Stimulated activated CD8-positive, alpha-beta memory T cell treated with anti-CD3 and anti-CD28 coated beads, Interleukin-7, amount 100 ng/mL, for 1 hour (primary cell): ENCODE data around the gene FRMD7.
A peak's percentile ranks its signal among the peaks of the same experiment; 100 is the strongest.
"Not testable (repeated sequence)": the region's sequence is repeated elsewhere in the genome, so short reads cannot be mapped to it uniquely, and the experiment has no call there.

Source experiments
- DNase-seq, 2 donors: peaks; one replicate each; pipeline ENCODE4 v3.0.0-alpha.2; 2020; ENCODE audit warnings: low read depth in 2 of 2

Gene FRMD7

GRCh38 chrX:132093239-132093860 lies 34.5 kb downstream of the FRMD7 start:
- no peak for DNase-seq

- DNase-seq, result peak in 1 of 2 donors; percentile 13
These were observed 35.3 kb downstream of the FRMD7 start for GRCh38 chrX:132092439-132093065.

GRCh38 chrX:132090403-132091159 lies 37.2 kb downstream of the FRMD7 start:
- no peak for DNase-seq

GRCh38 chrX:132088864-132089263 lies 39.0 kb downstream of the FRMD7 start:
- no peak for DNase-seq

- no peak for DNase-seq
These were observed 41.1 kb downstream of the FRMD7 start for GRCh38 chrX:132086672-132087071.

- DNase-seq, result no peak
These were observed 42.0 kb downstream of the FRMD7 start for GRCh38 chrX:132085786-132086185.

GRCh38 chrX:132077912-132078311 lies 49.9 kb downstream of the FRMD7 start:
- DNase-seq, result no peak

- DNase-seq, result no peak
These were observed 50.4 kb downstream of the FRMD7 start for GRCh38 chrX:132077414-132077813.

GRCh38 chrX:132071254-132071653 lies 56.6 kb downstream of the FRMD7 start:
- DNase-seq, result no peak

GRCh38 chrX:132068405-132068804 lies 59.4 kb downstream of the FRMD7 start:
- no peak for DNase-seq

GRCh38 chrX:132063862-132064261 lies 64.0 kb downstream of the FRMD7 start:
- DNase-seq, result no peak

GRCh38 chrX:132063334-132063733 lies 64.5 kb downstream of the FRMD7 start:
- DNase-seq, result no peak

GRCh38 chrX:132059973-132060540 lies 67.8 kb downstream of the FRMD7 start:
- DNase-seq, result no peak

- no peak for DNase-seq
These were observed 68.8 kb downstream of the FRMD7 start for GRCh38 chrX:132058975-132059374.

- DNase-seq, result no peak
These were observed 69.8 kb downstream of the FRMD7 start for GRCh38 chrX:132058050-132058449.

GRCh38 chrX:132051778-132052177 lies 76.0 kb downstream of the FRMD7 start:
- not testable (repeated sequence) for DNase-seq

- DNase-seq, result no peak
These were observed 81.3 kb downstream of the FRMD7 start for GRCh38 chrX:132046533-132046932.

- DNase-seq, result no peak
These were observed 82.4 kb downstream of the FRMD7 start for GRCh38 chrX:132045456-132045855.

- no peak for DNase-seq
These were observed 82.9 kb downstream of the FRMD7 start for GRCh38 chrX:132044953-132045352.

GRCh38 chrX:132043977-132044376 lies 83.8 kb downstream of the FRMD7 start:
- no peak for DNase-seq

- DNase-seq, result no peak
These were observed 86.8 kb downstream of the FRMD7 start for GRCh38 chrX:132041015-132041414.

- DNase-seq, result no peak
These were observed 87.8 kb downstream of the FRMD7 start for GRCh38 chrX:132040066-132040465.
